HG03469 (cell line): Measurements from ENCODE around the gene GALNT11.

Source experiments
- ATAC-seq: cut with Tn5 transposase; IDR thresholded peaks from one replicate; pipeline ENCODE4 v1.9.1; 2021; ENCODE audit warnings: mild to moderate bottlenecking, moderate library complexity, moderate number of reproducible peaks; ENCODE audit not compliant: unreplicated experiment

GALNT11 gene

DNA sequence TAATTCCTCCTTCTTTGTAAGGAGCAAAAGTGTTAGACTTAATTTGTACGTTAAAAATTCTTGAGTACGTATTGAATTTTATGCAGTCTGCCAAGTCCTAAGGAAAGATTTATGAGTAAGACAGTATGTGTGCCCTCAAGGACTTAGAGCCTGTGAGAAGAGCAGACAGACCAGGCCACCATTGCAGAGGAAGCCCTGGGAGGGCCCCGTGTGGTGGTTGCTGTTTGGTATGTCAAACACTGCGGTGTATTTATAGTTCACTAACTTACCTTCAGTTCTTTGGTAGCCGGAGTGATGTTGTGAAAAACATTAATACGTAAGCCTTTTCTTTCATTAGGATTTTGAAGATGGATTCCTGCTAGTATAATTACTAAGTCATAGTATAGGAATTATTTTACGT is 82.9 kb downstream of the GALNT11 start:
- no peak for ATAC-seq

DNA sequence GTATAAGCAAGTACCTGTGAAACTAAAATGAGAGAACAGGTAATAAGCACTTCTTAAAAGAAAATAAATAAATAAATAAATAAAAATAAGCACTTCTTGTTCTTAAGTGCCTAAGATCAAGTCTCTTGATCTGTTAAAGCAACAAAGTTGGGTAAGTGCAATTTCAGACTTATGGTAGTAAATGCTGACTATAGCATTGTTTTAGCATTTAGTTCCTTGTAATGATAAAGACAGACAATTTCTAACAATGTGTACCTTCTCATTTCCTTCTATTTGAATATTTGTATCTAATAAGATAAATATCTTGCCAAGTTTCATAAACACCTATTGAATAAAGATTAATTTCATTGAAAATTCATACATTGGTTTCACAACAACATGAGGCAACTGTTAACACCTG is 87.4 kb downstream of the GALNT11 start:
- no peak for ATAC-seq

DNA sequence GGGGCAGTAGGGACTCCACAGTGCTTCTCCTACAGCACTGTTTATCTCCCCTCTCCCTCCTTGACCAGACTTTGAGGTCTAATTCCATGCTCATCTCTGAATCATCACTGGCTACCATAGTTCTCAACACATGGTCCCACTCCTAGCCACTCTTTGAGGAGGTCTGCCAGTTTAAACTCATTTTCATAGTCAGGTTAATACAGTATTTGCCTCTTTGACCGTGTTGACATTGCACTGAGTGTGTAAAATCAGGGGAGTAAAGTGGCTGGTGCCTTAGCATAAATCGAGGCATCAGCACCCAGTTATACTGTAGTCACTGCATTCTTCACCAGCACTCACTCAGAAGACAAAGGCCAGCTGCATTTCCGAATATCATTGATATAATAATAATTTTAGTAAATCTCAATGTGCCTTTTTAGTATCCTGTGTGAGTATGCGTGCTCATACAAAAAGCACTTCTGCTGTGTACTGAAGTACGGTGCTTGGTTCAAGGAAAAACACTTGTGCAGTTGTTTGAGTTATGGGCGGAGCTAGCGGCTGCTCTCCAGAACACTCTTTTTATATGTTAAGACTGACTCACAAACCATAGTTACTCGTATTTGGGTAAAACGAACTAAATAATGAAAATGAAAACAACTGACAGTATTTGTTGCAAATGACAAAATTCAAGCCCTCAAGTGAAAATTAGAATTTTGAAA is 89.7 kb downstream of the GALNT11 start:
- no peak for ATAC-seq

DNA sequence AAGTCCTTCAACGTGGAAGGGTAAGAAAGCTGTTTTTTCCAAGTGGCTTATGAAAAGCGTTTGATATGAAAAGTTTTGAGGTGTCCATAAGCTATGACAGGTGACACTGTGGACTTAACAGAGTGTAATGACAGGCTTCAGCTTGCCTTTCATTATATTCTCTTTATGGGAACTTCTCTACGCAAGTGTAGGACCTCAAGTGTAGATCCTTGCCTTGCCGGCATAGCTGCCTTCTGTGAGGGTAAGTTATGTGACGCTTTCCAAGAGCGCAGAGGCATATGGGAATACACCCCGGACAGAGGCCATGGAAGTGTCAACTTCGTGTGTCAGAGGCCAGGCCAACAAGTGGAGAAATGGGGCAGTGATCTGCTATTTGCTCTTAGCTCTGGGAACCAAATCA is 91.9 kb downstream of the GALNT11 start:
- ATAC-seq = no peak

DNA sequence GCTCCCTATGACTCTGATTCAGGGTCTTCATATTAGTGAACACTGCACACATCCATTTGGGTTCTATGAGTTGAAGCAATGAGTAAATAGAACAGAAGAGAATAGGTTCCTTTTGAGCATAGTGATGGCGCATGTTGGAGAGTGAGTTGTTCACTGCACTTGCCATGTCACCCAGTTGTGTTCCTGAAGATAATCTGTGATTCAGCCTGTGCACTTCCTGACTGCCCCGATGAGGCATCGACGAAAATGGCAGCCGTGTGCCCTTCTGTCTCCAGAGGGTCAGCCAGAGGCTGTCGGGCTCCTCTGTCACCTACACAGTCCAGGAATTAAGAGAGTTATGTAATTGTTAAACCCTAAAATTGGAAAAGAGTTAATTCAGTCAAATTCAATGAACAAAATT is 94.7 kb downstream of the GALNT11 start:
- ATAC-seq = no peak

DNA sequence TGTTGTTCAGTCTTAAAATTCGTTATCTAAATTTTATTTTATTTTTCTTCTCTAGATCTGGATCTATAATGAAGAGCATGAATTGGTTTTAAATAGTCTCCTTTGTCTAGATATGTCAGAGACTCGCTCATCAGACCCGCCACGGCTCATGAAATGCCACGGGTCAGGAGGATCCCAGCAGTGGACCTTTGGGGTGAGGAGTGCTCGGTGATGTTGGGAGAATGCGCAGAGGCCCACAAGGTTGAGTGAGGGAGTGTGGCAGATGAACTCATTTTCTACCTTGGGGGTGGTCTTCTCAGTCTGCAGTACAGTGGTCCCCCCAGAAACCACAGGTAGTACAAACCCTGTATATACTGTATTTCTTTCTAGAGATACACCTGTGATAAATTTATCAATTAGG is 95.3 kb downstream of the GALNT11 start:
- ATAC-seq = no peak

DNA sequence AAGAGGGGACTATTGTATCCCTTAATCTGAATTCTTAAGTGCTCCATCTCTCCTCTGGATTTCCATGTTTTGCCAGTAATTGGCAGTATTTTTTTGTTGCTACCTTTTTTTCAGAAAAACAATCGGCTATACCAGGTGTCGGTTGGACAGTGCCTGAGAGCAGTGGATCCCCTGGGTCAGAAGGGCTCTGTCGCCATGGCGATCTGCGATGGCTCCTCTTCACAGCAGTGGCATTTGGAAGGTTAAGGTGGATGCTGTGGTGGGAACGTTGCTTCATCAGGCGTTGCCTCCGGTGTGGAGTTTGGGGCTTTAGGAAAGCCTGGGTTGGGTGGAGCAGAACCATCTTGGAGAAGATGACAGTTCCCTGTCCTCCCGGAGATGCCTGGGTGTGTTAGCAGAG is 96.0 kb downstream of the GALNT11 start:
- ATAC-seq = no peak

DNA sequence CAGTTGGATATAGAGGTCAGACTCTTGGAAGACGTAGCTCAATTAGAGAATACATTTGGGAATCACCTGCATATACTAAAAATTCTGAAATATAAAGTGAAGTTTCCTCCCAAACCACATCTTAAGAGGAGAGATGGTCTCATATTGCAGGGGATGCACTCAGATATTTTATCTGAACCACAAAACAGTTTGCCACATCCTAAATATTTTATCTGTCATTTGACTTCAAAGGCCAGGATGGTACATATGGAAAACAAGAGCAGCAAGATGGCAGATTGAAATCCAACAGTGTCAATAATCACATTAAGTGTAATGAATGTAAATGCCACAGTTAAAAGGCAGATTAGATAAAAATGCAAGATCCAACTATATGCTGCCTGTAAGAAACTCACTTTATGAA is 97.1 kb downstream of the GALNT11 start:
- no peak for ATAC-seq

DNA sequence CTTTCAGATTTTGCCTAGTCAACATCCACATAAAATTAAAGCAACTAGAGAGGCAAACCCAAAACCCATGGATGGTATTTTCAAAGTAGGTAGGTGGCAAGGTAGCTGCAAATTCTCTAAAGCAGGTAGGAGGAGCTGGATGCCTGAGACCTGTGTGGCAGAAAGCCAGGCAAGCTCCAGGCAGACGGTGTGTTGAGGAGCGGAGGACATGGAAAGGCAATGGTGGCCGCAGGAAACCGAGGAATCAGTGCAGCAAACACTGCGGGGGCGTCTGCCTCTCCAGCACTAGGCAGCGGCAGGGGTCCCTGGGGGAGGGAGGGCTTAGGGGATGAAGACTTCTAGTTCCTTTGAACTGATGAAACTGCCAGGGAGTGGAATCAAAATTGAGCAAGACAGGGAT is 101.3 kb downstream of the GALNT11 start:
- no peak for ATAC-seq

DNA sequence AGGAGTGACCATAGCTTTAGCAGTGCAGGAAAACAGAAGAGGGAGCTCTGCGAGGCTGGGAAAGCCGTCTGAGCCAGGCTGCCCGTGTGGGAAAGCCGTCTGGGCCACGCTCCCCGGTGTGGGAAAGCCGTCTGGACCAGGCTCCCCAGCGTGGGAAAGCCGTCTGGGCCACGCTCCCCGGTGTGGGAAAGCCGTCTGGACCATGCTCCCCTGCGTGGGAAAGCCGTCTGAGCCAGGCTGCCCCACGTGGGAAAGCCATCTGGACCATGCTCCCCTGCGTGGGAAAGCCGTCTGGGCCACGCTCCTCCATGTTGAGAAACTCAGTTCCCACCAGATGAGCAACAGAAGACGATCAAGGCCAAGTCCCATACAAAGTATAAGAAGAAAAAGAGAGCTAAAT is 101.8 kb downstream of the GALNT11 start:
- ATAC-seq = no peak

DNA sequence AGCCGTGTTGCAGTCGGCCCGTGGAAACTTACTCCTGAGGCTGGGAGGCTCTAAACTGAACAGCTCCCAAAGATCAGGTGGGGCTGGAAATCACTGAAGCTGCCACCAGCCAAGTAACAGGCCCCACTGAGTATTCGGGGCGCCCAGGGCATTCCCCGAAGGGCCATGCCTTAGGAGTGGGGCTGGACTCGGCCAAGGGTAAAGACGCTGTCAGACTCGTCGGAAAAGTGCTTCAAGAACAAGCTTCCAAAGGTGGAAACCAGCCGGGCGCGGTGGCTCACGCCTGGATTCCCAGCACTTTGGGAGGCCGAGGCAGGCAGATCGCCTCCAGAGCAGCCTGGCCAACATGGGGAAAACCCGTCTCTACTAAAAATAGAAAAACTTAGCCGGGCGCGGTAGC is 102.8 kb downstream of the GALNT11 start:
- no peak for ATAC-seq

DNA sequence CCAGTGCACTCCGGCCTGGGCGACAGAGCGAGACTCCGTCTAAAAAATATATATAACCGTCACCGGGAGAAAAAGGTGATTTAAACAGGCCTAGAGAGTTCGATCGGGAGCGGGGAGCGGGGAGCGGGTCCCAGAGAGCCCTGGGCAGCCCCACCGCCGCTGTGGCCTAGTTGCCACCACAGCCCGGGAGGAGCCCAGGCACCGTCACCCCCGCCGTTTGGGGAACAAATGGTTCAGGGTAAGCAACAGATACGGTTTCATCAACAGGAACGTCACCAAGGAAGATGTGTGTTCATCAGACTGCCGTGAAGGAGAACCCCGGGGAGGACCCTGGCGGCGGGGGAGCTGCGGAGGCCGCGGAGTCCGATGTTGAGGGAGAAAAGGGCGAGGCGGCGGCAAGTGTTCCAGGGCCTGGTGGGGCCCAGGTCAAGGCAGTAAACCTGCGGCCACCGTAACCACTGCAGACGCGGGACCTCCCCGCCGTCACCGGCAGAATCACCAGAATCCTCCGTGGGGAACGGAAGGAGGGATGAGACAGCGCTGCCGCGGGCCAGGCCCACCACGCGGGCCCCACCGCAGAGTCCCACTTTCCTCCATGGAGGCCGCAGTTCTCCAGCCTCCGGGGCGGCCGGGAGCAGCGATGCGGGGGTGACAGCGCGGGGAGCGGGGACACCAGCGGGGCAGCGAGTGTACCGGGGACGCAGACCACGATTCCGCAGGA is 103.4 kb downstream of the GALNT11 start:
- no peak for ATAC-seq

DNA sequence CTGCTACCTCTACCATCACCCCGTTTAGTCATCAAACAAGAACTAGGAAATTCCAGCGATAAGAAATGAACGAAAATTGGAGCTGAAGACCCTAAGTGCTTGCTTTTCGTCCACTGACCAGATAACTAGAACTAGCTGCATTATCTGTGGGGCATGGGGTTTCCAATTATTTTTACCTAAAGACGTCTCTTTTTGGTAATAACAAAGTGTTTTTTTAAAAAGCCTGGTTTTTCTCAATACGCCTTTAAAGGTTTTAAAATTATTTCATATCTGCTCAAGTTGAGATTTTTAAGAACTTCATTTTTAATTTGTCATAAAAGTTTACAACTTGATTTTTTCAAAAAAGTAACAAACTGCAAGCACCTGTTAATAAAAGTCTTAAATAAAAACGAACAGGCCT is 104.2 kb downstream of the GALNT11 start:
- ATAC-seq = no peak

DNA sequence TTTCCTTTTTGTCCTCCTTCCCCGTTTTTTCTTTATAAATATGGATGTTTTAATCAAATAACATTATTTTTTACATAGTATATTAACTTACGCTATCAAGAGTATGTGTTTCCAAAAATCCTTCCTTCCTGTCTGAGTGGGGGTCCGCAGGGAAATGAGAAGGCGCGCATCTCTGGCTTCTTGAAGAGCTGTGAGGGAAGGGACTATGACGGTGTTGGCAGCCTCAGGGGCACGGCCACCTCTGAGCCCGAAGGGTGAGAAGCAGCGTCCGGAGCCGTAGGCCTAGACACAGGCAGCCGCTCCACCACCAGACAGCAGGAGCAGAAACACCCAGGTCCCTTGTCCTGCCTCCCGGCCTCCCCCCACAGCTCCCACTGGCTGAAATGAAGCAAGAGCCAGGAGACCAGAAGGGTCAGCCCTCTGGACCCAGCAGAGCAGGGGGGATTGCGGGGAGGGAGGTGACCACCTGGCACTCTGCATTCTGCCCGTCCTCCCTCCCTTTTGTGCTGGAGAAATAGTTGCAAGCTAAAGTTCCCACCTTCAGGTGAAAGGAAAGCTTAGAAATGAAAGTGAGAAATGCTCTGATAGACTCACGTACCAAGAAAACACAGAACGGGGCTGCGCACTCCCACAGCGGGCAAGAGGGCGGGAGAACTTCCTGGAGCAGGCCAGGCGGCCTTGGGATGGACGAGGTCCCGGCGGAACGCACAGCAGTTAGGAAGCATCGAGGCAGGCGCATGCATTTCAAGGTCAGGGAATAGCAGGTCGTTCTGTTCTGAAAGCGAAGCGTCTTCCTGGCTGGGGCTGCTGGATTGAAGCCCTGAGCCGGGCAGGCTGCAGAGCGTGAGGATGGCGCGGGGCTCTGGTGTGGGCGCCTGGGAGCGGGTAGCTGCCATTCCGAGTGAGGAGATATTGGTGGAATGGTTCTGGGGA is 105.5 kb downstream of the GALNT11 start:
- no peak for ATAC-seq

DNA sequence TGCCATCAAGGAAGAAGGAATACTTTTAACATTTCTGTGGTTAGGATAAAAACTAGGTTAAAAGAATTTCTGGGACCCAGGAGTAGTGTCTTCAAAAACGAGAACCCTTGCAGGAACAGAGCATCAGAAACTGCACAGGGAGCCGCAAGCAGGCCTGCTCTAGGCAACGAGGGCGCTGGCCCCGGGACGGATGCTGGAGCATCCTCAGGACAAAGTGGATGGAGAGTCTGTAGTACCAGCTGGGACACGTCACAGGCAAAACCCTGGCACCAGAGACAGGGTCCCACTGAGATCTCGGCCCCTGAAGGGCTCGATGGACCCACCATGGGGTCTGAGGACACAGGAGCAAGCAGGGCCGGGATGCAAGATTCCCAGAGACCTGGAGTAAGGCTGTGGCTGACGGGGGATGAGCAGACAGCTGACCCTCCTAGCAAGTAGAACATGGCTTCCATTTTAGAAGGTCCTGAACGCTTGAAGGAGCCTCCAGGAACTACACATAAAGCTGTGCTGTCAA is 106.6 kb downstream of the GALNT11 start:
- no peak for ATAC-seq

DNA sequence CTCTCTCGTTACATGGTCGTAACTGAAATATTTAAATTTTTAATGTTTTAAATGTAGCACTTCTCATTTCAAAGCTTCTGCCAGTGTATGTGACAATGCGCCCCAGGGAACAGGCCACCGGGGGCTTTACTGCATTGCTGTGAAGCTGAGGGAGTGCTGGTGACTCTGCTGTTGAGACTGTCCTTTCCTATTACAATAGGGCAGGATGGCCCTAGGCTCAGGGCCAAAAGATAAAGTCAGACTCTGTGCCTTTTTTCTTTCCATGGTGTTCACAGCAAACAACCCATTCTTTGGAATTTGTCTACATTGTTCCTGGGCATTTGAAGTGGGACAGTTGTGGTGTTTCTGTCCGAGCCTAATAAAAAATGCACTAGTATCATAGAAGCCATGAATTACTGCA is 107.3 kb downstream of the GALNT11 start:
- ATAC-seq = no peak

DNA sequence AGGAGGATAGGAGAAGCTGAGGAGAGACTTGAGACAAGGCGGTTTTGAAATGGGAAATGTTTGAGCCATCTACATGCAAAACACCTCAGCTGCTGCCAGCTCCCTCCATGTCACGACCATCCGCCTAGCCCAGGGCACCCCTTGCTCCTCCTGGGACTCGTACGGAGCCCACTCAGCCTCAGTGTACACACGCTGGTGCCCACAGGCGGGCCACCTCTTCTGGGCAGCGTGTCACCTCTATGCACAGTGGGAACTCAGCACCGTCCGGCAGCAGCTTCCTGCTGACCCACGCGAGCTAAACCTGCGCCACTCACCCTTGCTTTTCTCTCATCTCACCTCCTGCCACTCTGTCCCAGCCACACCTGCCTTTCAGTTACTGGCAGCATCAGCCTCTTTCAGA is 108.3 kb downstream of the GALNT11 start:
- no peak for ATAC-seq

DNA sequence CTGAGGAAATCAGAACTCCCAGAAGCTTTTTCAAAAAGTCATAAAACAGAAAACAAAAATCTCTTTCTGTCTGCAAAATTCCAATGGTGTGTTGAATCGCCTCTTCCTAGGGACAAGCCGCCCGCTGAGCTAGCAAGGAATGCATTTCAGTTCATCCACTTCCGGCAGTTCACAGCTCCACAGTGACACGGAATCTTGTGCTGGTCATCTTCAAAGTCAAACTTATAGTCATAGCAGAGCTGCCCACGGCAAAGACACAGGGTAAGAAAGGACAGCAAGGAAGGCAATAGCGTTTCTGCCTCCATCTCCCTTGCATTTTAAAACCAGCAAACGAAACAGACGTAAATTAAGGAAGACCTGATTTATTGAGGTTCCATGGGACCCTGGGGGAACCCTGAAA is 111.2 kb downstream of the GALNT11 start:
- ATAC-seq = no peak

DNA sequence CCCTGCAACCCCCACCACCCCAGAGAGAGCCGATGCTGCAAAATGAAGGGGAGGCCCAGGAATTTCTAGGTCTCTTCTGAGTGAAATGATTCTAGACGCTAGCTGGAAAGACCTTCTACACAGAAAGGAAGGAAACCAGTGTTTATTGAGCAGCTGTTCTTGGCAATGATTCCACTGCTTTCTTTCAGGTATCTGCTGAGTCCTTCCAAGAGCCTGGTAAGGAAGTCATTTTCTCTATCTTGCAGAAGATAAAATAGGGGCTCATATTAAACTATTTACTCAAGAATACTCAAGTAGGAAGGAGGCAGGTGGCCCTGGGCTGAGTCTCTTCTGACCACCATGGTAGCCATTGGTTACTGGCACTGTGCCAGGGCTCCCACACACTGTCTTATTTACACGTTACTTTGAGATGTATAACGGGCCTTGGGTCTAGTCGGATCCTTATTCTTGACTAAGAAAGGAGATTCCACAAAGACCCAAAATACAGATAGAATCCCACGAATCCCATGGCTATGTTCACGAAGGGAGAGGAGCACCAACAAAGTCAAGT is 112.1 kb downstream of the GALNT11 start:
- ATAC-seq = no peak

DNA sequence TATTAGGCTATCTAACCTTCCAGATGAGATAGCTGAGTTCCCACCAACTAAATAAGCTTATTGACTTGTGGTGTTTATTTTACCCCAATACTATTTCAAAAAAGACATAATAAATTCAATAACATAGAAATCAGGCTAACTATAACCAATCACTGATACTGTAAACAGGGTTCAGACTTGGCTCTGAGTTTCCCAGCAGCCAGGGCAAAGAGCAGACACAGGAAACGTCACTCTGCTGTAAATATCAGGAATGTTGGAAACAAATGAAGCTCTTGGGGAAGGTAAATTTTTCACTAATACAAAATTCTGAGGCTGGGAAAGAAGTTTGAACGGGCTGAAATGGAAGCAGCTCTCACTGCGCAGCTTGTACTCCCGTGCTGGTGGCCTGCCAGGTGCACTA is 114.6 kb downstream of the GALNT11 start:
- no peak for ATAC-seq

DNA sequence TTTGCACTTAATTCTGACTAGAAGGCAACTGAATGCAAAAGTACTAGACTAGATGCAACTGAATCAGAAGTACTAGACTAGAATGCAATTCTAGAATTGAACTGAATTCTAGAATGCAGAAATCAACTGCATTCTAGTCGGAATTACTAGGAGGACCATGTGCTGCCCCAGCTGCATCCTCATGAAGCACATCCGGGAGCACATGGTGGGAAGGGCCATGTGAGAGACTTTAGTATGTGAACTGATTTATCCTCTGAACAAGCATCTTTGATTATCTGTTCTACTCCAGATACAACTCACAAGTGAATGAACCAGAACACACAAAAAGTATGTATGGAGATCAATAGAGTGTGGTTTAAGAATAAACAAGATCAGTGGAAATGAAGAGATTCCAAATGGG is 115.1 kb downstream of the GALNT11 start:
- no peak for ATAC-seq
